Measurements from ENCODE around the gene TNIP2.
A peak's percentile ranks its signal among the peaks of the same experiment; 100 is the strongest.

TNIP2 gene

GRCh38 chr4:2790583-2791517 is 34.7 kb upstream of the TNIP2 start:
- no peak overlapping the region for H3K4me3 ChIP-seq (ENCODE audit: low read depth, low read length)
- no peaks in the 10 kb centered on the region for H3K36me3 ChIP-seq (ENCODE audit: control insufficient read depth, insufficient read depth, low read length)
- no peaks in the 10 kb centered on the region for H3K9me3 ChIP-seq (ENCODE audit: control insufficient read depth, insufficient read depth, low read length)
- H3K9ac ChIP-seq (ENCODE audit: low read depth, low read length), result no peak overlapping the region
- no peaks in the 10 kb centered on the region for H3K4me1 ChIP-seq (ENCODE audit: control insufficient read depth, insufficient read depth, low read length)
- peaks cover 11% of the 10 kb centered on the region for H3K27me3 ChIP-seq (ENCODE audit: control insufficient read depth, insufficient read depth, low read length)

GRCh38 chr4:2789793-2790582 is 33.9 kb upstream of the TNIP2 start:
- Histone ChIP-seq H3K4me3 (ENCODE audit: low read depth, low read length) (no peak overlapping the region), H3K9ac (ENCODE audit: low read depth, low read length) (no peak overlapping the region), H3K27me3 (ENCODE audit: control insufficient read depth, insufficient read depth, low read length) (peaks cover 11% of the 10 kb centered on the region), H3K4me1 (ENCODE audit: control insufficient read depth, insufficient read depth, low read length) (no peaks in the 10 kb centered on the region), H3K36me3 (ENCODE audit: control insufficient read depth, insufficient read depth, low read length) (no peaks in the 10 kb centered on the region), H3K9me3 (ENCODE audit: control insufficient read depth, insufficient read depth, low read length) (no peaks in the 10 kb centered on the region)

DNA sequence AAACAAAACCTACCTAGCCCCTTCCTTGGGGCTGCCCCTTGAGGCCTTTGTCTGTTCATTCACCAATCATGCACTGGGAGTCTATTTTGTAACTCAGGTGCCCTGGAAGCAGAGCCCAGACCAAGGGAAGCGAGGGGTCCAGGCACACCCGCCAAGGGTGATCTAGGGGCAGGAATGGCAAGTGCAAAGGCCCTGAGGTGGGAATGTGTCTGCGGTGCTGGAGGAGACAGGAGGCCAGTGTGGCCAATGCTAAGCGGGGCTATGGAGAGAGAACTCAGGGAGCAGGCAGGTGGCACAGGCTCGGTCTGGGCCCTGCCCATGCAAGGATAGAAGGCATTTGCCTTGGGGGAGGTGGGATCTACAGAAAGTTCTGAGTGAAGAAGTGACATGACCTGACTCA is 33.2 kb upstream of the TNIP2 start:
- Histone ChIP-seq H3K27me3 (ENCODE audit: control insufficient read depth, insufficient read depth, low read length) (peaks cover 11% of the 10 kb centered on the region), H3K4me3 (ENCODE audit: low read depth, low read length) (no peak overlapping the region), H3K36me3 (ENCODE audit: control insufficient read depth, insufficient read depth, low read length) (no peaks in the 10 kb centered on the region), H3K9me3 (ENCODE audit: control insufficient read depth, insufficient read depth, low read length) (no peaks in the 10 kb centered on the region), H3K4me1 (ENCODE audit: control insufficient read depth, insufficient read depth, low read length) (no peaks in the 10 kb centered on the region), H3K9ac (ENCODE audit: low read depth, low read length) (no peak overlapping the region)

GRCh38 chr4:2788532-2789103 is 32.5 kb upstream of the TNIP2 start:
- Histone ChIP-seq H3K4me3 (ENCODE audit: low read depth, low read length) (no peak overlapping the region), H3K9ac (ENCODE audit: low read depth, low read length) (no peak overlapping the region), H3K27me3 (ENCODE audit: control insufficient read depth, insufficient read depth, low read length) (peaks cover 4% of the 10 kb centered on the region), H3K9me3 (ENCODE audit: control insufficient read depth, insufficient read depth, low read length) (no peaks in the 10 kb centered on the region), H3K4me1 (ENCODE audit: control insufficient read depth, insufficient read depth, low read length) (no peaks in the 10 kb centered on the region), H3K36me3 (ENCODE audit: control insufficient read depth, insufficient read depth, low read length) (no peaks in the 10 kb centered on the region)

GRCh38 chr4:2788101-2788500 is 32.0 kb upstream of the TNIP2 start:
- Histone ChIP-seq H3K9me3 (ENCODE audit: control insufficient read depth, insufficient read depth, low read length) (no peaks in the 10 kb centered on the region), H3K4me1 (ENCODE audit: control insufficient read depth, insufficient read depth, low read length) (no peaks in the 10 kb centered on the region), H3K9ac (ENCODE audit: low read depth, low read length) (no peak overlapping the region), H3K4me3 (ENCODE audit: low read depth, low read length) (no peak overlapping the region), H3K27me3 (ENCODE audit: control insufficient read depth, insufficient read depth, low read length) (peaks cover 3% of the 10 kb centered on the region), H3K36me3 (ENCODE audit: control insufficient read depth, insufficient read depth, low read length) (no peaks in the 10 kb centered on the region)

- Histone ChIP-seq H3K9ac (ENCODE audit: low read depth, low read length) (peak overlapping the region; percentile 12), H3K27me3 (ENCODE audit: control insufficient read depth, insufficient read depth, low read length) (peaks cover 3% of the 10 kb centered on the region), H3K4me3 (ENCODE audit: low read depth, low read length) (no peak overlapping the region), H3K4me1 (ENCODE audit: control insufficient read depth, insufficient read depth, low read length) (no peaks in the 10 kb centered on the region), H3K36me3 (ENCODE audit: control insufficient read depth, insufficient read depth, low read length) (no peaks in the 10 kb centered on the region), H3K9me3 (ENCODE audit: control insufficient read depth, insufficient read depth, low read length) (no peaks in the 10 kb centered on the region)
Measured at GRCh38 chr4:2787230-2788100, 31.3 kb upstream of the TNIP2 start.

DNA sequence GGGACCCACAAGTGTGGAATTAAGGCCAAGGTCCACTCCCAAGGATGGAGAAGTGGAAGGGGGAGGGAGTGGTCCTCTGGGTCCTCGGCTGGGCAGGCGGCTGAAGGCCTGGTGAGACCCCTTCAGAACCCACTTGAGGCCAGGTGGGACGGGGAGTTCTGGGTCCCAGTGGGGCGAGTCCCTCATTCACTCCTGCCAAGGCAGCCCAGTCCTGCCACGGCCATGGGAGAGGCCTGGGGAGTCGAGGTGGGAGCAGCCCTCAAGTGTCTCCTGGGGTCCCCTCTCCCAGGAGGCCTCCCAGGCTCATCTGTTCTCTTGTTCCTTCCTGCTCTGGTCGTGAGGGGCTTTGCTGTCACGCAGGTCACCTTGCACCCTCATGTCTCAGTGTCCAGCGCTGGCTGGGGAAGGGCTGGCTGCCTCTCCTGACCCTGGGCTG is 30.7 kb upstream of the TNIP2 start:
- Histone ChIP-seq H3K27me3 (ENCODE audit: control insufficient read depth, insufficient read depth, low read length) (no peaks in the 10 kb centered on the region), H3K36me3 (ENCODE audit: control insufficient read depth, insufficient read depth, low read length) (no peaks in the 10 kb centered on the region), H3K9ac (ENCODE audit: low read depth, low read length) (no peak overlapping the region), H3K9me3 (ENCODE audit: control insufficient read depth, insufficient read depth, low read length) (no peaks in the 10 kb centered on the region), H3K4me1 (ENCODE audit: control insufficient read depth, insufficient read depth, low read length) (no peaks in the 10 kb centered on the region), H3K4me3 (ENCODE audit: low read depth, low read length) (no peak overlapping the region)

DNA sequence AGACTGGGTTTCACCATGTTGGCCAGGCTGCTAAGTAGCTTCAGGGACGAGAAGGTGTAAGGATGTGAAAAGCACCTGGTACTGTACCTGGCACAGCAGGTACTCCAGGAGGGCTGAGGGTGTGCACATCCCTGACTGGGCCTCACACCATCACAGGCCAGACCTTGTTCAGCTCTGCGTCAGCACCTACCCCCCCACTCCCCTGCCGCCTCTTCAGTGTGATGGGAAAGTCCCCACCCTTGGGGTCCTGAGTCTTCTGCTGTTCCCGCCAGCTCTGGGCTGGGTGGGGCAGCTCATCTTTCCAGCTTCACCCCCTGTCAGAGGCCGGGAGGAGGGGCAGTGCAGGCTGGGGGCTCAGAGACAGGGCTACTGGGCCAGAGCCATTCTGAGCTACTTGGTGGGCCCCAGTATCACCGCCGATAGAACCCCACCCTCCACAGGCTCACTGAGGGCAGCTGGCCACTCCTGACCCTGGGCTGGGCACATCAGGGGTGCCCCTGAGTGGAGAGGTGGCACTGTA is 30.1 kb upstream of the TNIP2 start:
- peaks cover 3% of the 10 kb centered on the region for H3K4me1 ChIP-seq (ENCODE audit: control insufficient read depth, insufficient read depth, low read length)
- H3K4me3 ChIP-seq (ENCODE audit: low read depth, low read length), result no peak overlapping the region
- no peaks in the 10 kb centered on the region for H3K9me3 ChIP-seq (ENCODE audit: control insufficient read depth, insufficient read depth, low read length)
- no peak overlapping the region for H3K9ac ChIP-seq (ENCODE audit: low read depth, low read length)
- H3K36me3 ChIP-seq (ENCODE audit: control insufficient read depth, insufficient read depth, low read length), result no peaks in the 10 kb centered on the region
- no peaks in the 10 kb centered on the region for H3K27me3 ChIP-seq (ENCODE audit: control insufficient read depth, insufficient read depth, low read length)

- no peaks in the 10 kb centered on the region for H3K9me3 ChIP-seq (ENCODE audit: control insufficient read depth, insufficient read depth, low read length)
- no peak overlapping the region for H3K4me3 ChIP-seq (ENCODE audit: low read depth, low read length)
- H3K9ac ChIP-seq (ENCODE audit: low read depth, low read length), result no peak overlapping the region
- H3K36me3 ChIP-seq (ENCODE audit: control insufficient read depth, insufficient read depth, low read length), result no peaks in the 10 kb centered on the region
- H3K27me3 ChIP-seq (ENCODE audit: control insufficient read depth, insufficient read depth, low read length), result no peaks in the 10 kb centered on the region
- peaks cover 4% of the 10 kb centered on the region for H3K4me1 ChIP-seq (ENCODE audit: control insufficient read depth, insufficient read depth, low read length)
Measured at GRCh38 chr4:2785613-2786012, 29.5 kb upstream of the TNIP2 start.

- no peak overlapping the region for H3K9ac ChIP-seq (ENCODE audit: low read depth, low read length)
- H3K4me1 ChIP-seq (ENCODE audit: control insufficient read depth, insufficient read depth, low read length), result peaks cover 8% of the 10 kb centered on the region
- no peaks in the 10 kb centered on the region for H3K27me3 ChIP-seq (ENCODE audit: control insufficient read depth, insufficient read depth, low read length)
- no peaks in the 10 kb centered on the region for H3K9me3 ChIP-seq (ENCODE audit: control insufficient read depth, insufficient read depth, low read length)
- no peak overlapping the region for H3K4me3 ChIP-seq (ENCODE audit: low read depth, low read length)
- no peaks in the 10 kb centered on the region for H3K36me3 ChIP-seq (ENCODE audit: control insufficient read depth, insufficient read depth, low read length)
Measured at GRCh38 chr4:2783790-2784189, 27.7 kb upstream of the TNIP2 start.

DNA sequence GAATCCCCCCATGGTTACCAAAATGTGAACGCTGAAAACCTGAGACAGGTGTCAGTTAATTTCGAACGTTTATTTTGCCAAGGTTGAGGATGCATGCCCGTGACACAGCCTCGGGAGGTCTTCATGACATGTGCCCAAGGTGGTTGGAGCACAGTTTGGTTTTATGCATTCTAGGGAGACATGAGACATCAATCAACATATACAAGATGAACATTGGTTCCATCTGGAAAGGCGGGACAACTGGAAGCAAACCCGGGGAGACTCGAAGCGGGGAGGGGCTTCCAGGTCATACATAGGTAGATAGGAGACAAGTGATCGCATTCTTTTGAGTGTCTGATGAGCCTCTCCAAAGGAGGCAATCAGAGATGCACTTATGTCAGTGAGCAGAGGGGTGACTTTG is 25.8 kb upstream of the TNIP2 start:
- Histone ChIP-seq H3K36me3 (ENCODE audit: control insufficient read depth, insufficient read depth, low read length) (no peaks in the 10 kb centered on the region), H3K4me3 (ENCODE audit: low read depth, low read length) (no peak overlapping the region), H3K27me3 (ENCODE audit: control insufficient read depth, insufficient read depth, low read length) (no peaks in the 10 kb centered on the region), H3K4me1 (ENCODE audit: control insufficient read depth, insufficient read depth, low read length) (peaks cover 12% of the 10 kb centered on the region), H3K9ac (ENCODE audit: low read depth, low read length) (no peak overlapping the region), H3K9me3 (ENCODE audit: control insufficient read depth, insufficient read depth, low read length) (no peaks in the 10 kb centered on the region)
